D341Med (cell line): ENCODE data around the gene MTHFD2L.

Experiments
- DNase-seq: peaks from one replicate; pipeline ENCODE4 v3.0.0; 2012; ENCODE audit warnings: low spot score

MTHFD2L gene

DNA sequence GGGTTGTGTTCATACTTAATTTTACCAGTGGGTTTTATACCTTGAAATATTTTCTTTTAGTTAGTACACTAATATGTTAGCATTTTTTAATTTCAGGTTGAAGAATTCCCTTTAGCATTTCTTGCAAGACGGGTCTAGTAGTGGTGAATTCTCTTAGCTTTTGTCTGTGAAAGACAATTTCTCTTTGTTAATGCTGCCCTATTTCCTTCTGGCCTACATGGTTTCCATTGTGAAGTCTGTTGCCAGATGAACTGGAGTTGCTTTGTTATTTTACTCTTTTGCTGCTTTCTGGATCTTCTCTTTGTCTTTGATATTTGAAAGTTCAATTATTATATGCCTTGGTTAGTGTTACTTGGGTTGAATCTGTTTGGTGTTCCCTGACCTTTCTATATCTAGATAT is 25.0 kb upstream of the MTHFD2L start:
- DNase-seq = no peak

DNA sequence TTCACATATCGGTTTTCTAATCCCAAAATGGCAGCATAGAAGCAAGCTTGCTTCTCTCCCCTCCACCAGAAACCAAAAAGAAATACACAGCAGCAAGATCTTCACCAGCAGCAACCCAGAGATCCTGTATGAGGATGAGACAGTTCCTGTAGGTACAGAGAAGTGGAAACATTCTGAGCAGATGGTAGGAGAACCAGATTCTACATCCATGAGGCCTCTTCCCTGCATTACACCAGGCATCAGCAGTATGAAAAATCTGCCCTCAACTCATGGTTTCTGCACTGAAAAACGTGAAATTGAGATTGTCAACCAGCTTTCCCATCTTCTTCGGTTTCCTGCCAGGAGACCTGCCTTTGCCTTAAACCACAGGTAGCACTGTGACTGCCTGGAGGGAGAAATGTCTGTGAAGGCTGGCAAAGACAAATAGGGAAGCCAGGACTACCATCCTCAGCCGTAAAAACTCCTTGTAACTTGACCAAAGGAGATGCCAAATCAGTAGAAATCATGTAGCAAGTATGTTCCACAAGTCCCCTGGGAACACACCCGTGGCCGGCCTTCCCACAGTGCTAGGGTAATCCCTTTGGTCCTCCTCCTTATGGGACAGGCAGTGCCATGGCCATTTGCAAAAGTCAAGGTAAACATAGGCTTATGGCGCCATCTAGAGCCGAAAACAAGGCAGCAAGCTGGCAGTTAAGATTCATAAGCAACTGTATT is 24.0 kb upstream of the MTHFD2L start:
- peak; percentile 76 for DNase-seq

DNA sequence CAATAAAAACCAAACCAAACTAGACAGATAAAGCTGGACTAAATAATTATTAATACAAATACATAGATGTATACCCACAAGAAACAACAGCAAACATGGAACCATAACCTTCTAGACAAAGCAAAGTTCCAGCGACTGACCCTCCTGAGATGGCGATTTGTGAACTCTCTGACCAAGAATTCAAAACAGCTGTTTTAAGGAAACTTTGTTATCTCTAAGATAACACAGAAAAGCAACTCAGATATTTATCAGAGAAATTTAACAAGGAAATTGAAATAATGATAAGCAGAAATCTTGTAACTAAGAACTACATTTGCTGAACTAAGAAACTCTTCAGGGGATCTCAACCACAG is 23.4 kb upstream of the MTHFD2L start:
- no peak for DNase-seq

DNA sequence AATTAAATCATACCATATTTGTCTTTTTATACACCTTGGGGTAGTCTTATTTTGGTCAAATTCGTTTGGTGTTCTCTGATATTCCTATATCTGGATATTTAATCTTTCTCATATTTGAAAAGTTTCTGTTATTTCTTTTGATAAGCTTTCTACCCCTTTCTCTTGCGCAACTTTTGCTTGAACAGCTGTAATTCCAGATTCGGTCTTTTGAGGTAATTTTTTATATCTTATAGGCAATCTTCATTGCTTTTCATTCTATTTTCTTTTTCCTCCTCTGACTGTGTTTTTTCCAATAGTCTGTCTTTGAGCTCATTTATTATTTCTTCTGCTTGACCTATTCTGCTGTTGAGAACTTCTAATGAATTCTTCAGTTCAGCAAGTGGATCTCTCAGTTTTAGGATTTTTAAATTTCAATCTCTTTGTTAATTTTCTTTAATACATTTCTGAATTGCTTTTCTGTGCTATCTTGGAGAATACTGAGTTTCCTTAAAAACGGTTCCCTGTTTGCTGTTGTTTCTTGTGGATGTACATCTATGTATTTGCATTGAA is 11.3 kb upstream of the MTHFD2L start:
- no peak for DNase-seq

DNA sequence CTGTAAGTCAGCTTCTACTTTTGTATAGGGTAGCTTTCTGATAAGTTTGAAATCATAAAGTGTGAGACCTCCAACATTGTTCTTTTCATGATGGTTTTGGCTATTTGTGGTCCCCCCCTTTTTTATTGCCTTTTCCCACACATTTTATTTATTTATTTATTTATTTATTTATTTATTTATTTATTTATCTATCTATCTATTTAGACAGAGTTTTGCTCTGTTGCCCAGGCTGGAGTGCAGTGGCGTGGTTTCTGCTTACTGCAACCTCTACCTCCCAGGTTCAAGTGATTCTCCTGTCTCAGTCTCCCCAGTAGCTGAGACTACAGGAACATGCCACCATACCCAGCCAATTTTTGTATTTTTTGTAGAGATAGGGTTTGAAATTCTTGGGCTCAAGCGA is 9.7 kb upstream of the MTHFD2L start:
- DNase-seq = no peak

DNA sequence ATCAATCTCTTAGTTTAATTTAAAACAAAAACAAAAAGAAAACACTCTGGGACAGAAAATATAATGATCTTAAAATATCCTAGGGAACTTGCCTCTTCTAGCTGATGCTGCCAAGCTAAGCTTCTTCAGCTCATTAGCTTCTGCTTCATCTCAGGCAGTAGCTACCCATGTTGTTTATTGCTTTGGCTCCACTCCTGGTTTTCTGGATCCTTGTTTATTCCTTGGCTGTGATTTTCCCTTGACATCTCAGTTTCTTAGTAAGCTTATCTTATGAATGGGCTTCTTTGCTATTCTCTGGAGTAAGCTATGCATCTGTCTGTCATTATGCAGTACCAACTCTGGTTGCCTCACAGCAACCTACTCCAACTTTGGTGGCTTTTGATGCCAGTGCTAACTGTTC is 5.1 kb upstream of the MTHFD2L start:
- DNase-seq = no peak

DNA sequence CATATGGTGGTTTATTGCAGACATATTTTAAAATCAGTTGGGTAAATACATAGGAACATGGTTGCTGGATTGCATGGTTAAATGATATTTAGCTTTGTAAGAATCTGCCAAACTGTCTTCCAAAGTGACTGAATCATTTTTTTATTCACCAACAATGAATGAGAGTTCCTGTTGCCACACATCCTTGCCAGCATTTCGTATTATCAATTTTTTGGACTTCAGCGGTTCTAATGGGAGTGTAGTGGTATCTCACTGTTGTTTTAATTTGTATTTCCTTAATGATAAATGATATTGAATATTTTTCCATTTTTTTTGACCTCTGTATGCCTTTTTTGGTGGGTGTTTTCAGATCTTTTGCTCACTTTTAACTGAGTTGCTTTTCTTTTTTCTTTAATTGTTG is 1.4 kb upstream of the MTHFD2L start:
- no peak for DNase-seq

DNA sequence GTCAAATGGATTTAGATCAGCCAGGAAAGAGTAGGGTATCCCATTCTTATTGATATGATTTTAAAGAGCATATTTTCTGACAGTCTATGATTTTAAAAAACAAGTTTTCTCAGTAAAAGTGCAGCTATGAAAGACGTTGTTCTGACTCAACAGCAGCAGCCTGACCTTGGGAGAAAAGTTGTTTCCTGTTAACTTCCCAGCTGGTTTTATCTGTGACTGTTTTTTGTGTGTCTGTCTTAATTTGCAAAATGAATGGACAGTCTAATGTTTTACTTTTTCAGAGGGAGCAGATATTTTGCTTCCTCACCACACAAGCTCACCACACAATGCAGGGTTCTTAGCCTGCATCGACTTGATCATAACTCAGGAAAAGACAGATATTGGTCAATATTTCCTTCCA is 764 bp upstream of the MTHFD2L start:
- DNase-seq = no peak

DNA sequence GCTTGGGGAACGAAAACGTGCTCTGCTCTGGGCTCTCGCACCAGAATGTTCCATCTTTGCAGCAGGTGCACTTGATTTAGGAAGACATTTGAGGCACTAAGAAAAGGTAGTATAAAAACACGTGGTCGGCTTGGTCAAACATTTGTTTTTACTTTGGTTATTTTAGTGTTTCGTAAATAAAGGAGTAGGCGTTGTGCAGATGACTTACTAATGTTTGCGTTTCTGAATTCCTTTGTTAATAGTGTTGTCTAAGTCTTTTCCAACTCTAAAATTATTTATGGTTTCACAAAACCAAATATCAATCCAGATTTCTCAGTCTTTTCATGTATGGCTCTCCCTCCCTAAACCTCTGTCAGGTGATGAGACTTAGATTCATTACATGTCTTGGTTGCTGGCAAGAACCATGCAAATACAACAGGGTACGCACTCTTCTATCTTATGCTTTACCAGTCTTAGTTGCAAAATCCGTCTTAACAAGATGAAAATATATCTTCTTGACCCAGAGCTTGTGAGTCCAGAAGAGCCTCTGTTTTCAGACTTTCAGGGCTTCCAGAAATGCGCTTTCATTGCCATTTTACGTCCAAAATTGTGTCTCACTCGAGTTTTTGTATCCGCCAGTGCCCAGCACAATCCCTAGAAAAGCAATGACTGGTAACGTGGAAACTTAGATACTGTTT is 686 bp downstream of the MTHFD2L start:
- DNase-seq = no peak

DNA sequence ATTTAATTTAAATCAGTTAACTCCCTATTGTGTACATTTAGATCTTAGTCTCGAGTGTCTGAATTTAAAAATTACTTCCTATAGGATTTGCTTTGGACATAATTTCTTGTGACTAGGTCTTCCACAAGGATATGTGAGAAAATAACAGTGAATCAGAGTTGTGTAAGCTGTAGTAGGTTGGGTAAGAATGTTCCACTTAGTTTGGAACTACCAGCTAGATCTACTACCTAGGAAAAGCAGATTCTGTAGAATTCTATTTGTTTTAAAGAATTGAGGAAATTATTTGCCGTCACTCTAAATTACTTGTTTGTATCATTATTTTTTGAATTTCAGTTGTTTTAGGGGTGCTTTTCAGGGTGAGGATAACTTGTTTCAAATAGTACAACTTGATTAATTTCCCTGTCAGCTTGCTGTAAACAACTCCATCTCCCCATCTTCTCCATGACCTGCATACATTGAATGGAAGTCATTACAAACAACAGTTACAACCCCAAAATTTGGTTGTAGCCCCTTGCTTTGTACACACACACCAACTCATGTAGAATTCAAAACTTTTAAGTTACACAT is 1.3 kb downstream of the MTHFD2L start:
- no peak for DNase-seq

DNA sequence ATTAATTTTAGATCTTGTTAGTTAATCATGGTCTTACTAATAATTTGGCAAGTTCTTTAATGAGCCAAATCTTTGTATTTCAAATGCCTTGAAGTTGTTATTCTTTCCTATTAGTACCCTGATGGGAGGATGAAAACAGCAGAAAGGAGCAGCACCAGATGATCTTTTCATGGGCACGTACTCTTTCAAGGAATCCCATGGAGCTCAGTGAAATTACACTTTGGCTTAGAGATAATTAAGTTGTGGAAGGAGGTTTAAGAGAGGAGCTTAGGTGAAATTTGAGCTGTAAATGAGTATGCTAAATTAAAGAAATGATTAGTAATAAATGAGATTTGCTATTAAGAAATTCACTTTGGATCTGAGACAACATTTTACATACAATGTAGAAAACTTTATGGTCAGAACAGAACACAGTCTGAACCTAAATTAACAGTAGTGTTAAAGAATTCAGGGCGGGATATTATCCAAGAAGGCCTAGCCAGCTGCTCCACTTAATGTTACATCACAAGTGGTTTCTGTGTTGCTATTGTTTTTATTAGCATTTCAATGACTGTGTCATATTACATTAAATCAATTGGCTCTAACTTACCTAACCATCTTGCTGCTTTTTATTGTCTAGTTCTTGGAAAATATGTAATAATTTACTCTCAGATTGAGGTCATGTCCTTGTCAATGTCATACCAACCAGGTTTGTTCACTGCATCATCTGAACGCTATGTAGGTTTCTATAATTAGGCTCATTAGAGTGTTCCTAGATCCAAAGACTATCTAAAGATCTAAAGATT is 3.9 kb downstream of the MTHFD2L start:
- DNase-seq = no peak

DNA sequence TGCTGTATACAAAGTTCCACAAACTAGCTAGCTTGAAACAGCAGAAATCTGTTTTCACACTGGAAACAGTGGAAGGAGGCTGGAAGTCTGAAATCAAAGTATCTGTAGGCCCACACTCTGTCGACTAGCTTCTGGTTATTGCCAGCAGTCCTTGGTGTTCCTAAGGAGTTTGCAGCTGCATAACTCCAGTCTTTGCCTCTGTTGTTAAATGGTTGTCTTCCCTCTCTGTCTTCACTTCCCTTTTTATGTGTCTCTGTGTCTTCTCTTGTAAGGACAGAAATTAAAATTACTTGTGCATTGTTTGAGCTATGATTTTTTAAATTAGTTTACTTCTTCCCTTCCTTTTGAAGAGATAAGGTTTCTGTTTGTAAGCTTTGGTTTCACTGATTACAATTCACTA is 8.2 kb downstream of the MTHFD2L start:
- no peak for DNase-seq

DNA sequence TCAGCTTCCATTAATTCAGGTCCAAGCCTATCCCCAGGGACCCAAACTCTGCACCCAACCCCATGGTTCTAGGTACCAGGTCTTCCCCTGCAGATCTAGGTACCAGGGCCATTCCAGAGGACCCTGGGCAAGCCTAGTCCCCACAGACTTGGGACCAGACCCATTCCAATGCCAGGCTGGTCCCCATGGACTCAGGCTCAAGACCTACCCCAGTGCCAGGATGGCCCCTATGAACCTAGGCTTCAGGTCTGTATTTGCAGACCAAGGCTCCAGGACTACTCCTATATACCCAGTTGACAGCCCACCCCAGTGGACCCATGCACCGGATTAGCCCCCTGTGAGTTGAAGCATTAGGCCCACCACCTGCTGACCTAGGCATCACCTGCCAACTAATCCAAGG is 8.9 kb downstream of the MTHFD2L start:
- no peak for DNase-seq

DNA sequence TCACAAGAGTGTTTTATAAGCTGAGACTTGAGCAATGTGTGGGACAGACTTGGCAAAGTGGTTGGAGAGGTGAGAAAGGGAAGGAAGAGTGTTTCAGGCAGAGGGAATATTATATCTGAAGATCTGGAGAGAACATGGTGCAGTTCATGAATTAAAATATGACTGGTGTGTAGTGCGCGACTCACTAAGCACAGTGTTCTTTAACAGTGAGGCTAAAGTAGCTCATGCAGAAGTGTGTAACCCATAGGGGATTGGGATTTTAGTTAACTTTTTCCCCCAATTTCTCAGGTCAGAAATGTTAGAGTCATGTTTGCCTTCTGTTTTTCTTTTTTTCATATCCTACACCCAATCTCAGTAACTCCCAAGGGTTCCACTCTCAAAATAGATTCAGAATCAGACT is 9.7 kb downstream of the MTHFD2L start:
- no peak for DNase-seq

DNA sequence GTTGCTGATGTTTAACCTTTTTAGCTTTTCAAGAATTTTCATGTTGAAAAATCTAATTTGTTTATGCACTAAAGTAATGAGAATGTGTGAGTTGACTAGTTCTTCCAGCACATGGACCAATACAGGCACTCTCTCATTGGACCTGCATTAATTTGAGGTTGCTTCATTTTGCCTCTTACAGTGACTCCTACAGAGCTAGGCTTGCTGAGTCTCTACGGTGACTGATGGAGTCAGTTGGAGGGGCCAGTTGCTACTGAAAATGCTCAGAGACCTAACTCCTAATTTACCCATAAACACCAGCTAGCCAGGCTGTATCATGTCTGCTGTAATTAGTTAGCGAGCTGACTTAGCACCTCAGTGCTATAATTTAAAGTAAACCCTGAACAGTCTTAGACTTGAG is 10.9 kb downstream of the MTHFD2L start:
- no peak for DNase-seq

DNA sequence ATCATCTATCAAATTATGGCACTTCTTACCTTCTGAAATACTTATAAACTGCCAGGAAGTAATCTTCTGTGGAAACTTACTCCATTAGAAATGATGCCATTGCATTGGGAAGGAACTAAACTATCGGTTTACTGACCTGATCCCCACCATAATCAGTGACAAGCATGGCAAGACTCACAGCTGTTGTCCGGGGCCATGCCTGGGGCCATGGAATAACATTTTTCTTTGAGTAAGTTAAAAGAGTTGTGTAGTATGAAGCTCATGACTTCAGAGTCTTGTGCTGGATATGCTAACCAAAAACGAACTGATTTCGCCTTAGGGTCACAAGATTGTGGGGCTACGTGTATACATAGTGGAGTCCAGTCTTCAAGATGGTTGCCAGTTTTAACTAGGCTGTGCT is 15.4 kb downstream of the MTHFD2L start:
- DNase-seq = no peak

DNA sequence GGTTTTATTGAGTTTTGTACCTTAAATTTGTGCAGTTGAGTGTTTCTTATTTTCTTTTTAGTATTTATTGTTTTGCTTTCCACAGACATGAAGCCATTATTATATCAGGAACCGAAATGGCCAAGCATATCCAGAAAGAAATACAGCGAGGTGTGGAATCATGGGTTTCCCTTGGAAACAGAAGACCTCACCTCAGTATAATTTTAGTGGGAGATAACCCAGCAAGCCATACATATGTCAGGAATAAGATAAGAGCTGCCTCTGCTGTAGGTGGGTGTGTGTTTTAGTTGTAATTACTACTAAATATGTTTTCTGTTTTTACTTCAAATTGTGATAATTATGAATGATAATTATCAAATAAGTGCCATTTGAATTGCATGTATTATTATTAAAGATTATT is 16.5 kb downstream of the MTHFD2L start:
- DNase-seq = no peak

DNA sequence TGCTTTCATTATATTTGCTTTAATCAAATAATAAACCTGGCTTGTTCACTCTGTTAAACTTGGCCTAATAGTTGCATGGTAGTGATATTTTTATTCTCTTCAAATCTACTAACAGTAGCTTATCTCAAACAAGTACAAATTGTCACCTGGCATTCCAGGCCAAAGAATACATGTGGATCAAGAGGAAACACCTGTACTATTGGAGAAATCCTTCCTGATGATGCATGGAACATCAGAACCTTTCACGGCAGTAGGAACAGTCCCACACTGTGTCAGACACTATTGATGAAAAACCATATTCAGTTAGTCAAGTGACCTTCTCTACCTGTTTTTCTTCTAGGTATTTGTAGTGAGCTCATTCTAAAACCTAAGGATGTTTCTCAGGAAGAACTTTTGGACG is 17.0 kb downstream of the MTHFD2L start:
- no peak for DNase-seq

DNA sequence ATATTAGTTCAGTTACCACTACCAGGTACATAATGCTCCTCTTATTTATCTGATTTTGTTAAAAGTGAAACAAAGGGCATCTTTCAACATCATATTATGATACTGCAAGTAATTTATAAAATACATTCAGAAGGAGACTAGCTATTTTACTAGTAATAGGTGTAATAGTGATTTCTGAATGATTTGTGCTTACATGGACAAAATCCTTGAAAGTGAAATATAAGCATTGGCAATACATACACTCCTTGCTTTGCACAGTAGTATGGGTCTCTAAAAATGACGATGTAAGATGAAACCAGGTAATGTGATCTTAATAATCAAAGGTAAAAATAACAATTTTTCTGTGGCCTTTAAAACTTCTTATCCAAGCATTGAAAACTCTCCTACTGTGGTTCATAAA is 17.5 kb downstream of the MTHFD2L start:
- no peak for DNase-seq

DNA sequence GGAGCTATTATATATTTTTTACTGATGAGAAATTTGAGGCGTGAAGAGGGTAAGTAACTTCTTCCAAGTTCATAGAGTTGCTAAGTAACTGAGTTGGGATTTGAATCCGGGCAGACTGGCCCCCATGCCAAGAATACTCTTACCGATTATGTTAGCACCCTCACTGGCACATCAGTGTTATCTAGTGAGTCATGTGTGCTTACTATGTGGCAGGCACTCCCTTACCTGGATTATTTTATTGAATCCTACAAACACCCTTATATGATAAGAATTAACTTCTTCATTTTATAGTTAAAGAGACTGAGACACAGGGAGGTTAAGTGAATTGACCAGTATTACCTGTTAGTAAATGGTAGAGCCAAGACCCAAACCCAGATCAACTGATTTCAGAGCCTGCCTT is 20.9 kb downstream of the MTHFD2L start:
- no peak for DNase-seq

DNA sequence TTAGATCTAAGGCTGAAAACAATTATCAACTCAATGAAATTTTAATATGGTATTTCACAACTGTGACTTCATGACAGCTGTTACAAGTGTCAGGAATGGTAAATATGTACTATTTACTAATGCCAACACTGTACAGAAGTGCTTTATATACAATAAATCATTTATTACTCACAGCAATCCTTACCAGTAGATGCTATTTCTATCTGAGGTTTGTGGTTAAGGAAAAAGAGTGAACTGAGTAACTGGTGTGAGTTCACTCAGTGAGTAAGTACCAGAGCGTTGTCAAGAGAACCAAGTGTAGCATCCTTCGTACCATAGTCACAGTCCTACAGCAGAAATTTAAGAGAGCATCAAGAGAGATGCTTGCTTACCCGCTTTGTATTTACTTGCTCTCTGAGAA is 23.3 kb downstream of the MTHFD2L start:
- no peak for DNase-seq

DNA sequence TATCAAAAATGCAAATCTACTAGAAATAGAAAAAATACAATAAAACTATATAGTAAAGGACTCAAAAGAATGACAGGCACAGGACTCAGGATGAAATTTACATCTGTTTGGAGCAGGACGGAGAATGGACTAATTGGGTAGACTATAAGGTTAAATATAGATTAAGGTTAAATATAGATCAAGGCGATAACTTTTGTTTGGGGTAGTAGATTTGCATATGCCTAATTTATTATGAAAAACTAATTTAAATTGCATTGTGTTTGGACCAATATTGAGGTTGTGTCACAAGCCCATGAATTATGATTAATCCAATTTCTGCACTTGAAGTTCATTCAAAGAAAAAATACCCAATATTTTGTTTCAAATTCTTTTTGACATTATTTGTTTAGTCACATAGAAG is 31.0 kb downstream of the MTHFD2L start:
- no peak for DNase-seq
